Lung (tissue), 12 donors: ENCODE results near the gene FSTL5. TPM values are rescaled to one million over a fixed set of nuclear protein-coding genes. Genes with fewer than 3 reads are reported as not detected.

Source experiments
- ATAC-seq: fragments of 200-7000 bp; cut with Tn5 transposase; one replicate; pipeline ENCODE4 v1.9.1; 2020; ENCODE audit warnings: moderate number of reproducible peaks; ENCODE audit not compliant: insufficient read depth, low FRiP score
- DNase-seq, 3 donors: peaks; one replicate each; pipeline ENCODE4 v3.0.0-alpha.2; 2013 to 2017
- H3K27ac ChIP-seq, 2 donors: one replicate each; pipeline ENCODE4 v1.5.1; 2013; ENCODE audit warnings: mild to moderate bottlenecking in 2 of 2, moderate library complexity in 2 of 2, control low read depth in 1 of 2, inconsistent platforms in 1 of 2, low read depth in 1 of 2, low read length in 1 of 2
- H3K27me3 ChIP-seq, 3 donors: one replicate each; pipeline ENCODE4 v1.5.1; 2013; ENCODE audit warnings: low read length in 2 of 3; ENCODE audit not compliant: control insufficient read depth in 3 of 3, insufficient read depth in 3 of 3
- H3K36me3 ChIP-seq, 4 donors: one replicate each; pipeline ENCODE4 v1.5.1; 2013; ENCODE audit warnings: low read length in 4 of 4, mild to moderate bottlenecking in 1 of 4, moderate library complexity in 1 of 4; ENCODE audit not compliant: control insufficient read depth in 4 of 4, insufficient read depth in 4 of 4
- H3K4me1 ChIP-seq, 5 donors: one replicate each; pipeline ENCODE4 v1.5.1; 2013; ENCODE audit warnings: low read length in 5 of 5, mild to moderate bottlenecking in 2 of 5, moderate library complexity in 1 of 5; ENCODE audit not compliant: control insufficient read depth in 5 of 5, insufficient read depth in 5 of 5
- H3K4me3 ChIP-seq: one replicate; pipeline ENCODE4 v1.5.1; 2013; ENCODE audit warnings: mild to moderate bottlenecking, control low read depth, moderate library complexity
- H3K9ac ChIP-seq, 2 donors: one replicate each; pipeline ENCODE4 v1.5.1; 2013; ENCODE audit warnings: low read length in 2 of 2, control low read depth in 1 of 2; ENCODE audit not compliant: insufficient read depth in 1 of 2
- H3K9me3 ChIP-seq, 4 donors: one replicate each; pipeline ENCODE4 v1.5.1; 2013; ENCODE audit warnings: low read length in 3 of 4, mild to moderate bottlenecking in 1 of 4, moderate library complexity in 1 of 4; ENCODE audit not compliant: control insufficient read depth in 4 of 4, insufficient read depth in 3 of 4
- CTCF ChIP-seq: IDR thresholded peaks from 2 replicates; pipeline ENCODE4 v1.5.1; 2012; ENCODE audit warnings: mild to moderate bottlenecking; ENCODE audit errors: control extremely low read depth, extremely low read depth
- WGBS, 2 donors: extraction: QIAGEN DNeasy Blood & Tissue Kit; methylation state at CpG; one replicate each; pipeline ENCODE4 v1.1.7; 2013; 5-methylcytosine and 5-hydroxymethylcytosine counted together
- polyA plus RNA-seq, 2 donors: library from polyadenylated mRNA; stranded (reverse); fragments of 200-250 nt; gene quantifications; one replicate each; pipeline ENCODE4 v1.2.1, GENCODE V29; 2013
- total RNA-seq, 2 donors: library from RNA; depleted of rRNA in 1 of 2; stranded (reverse); fragments of >200 nt in 1 of 2; gene quantifications; one replicate each; pipeline ENCODE4 v1.2.1, GENCODE V29; 2014 to 2021
- donor health status: control.
- donor health status: control.
- donor health status: Bipolar disorder and iron deficiency.
- donor health status: healthy.
- donor health status: DM: yes; HTN: yes; CAD: no.

Gene FSTL5
- total and polyA plus RNA-seq, 4 donors, result 0.23 TPM; not detected in 3

GRCh38 chr4:162154862-162155540 lies 8.8 kb downstream of the FSTL5 start:
- H3K4me1 ChIP-seq, result no peaks in the 10 kb centered on the region
- ATAC-seq, result no peak

GRCh38 chr4:162151850-162152249 lies 11.9 kb downstream of the FSTL5 start:
- whole genome bisulfite sequencing, 2 donors, result 57 to 63% methylated on average over 4 of the region's 4 CpGs
- no peak overlapping the region for H3K27ac ChIP-seq
- ATAC-seq (no peak), DNase-seq (no peak)
- TF ChIP-seq CTCF, result no peak
- no peaks in the 10 kb centered on the region for H3K36me3 ChIP-seq
- H3K4me1 ChIP-seq, result no peaks in the 10 kb centered on the region
- no peak overlapping the region for H3K4me3 ChIP-seq
- H3K9ac ChIP-seq, result no peak overlapping the region
- H3K9me3 ChIP-seq, result no peaks in the 10 kb centered on the region
- H3K27me3 ChIP-seq, result no peaks in the 10 kb centered on the region

More at GRCh38 chr4:162154862-162155540, 8.8 kb downstream of the FSTL5 start:
- H3K4me3 ChIP-seq, result no peak overlapping the region
- 74 to 78% methylated on average over 7 of the region's 7 CpGs for WGBS, 2 donors
- no peaks in the 10 kb centered on the region for H3K36me3 ChIP-seq
- no peaks in the 10 kb centered on the region for H3K9me3 ChIP-seq
- no peak overlapping the region for H3K27ac ChIP-seq
- no peak for TF ChIP-seq CTCF
- no peak overlapping the region for H3K9ac ChIP-seq
- H3K27me3 ChIP-seq, result no peaks in the 10 kb centered on the region
- no peak for DNase-seq

GRCh38 chr4:162151386-162151785 lies 12.4 kb downstream of the FSTL5 start:
- TF ChIP-seq CTCF, result no peak

GRCh38 chr4:162149644-162150043 lies 14.2 kb downstream of the FSTL5 start:
- ATAC-seq, result no peak
- TF ChIP-seq CTCF, result no peak
- Histone ChIP-seq H3K36me3 (no peaks in the 10 kb centered on the region), H3K4me3 (no peak overlapping the region), H3K9ac (no peak overlapping the region), H3K27me3 (no peaks in the 10 kb centered on the region), H3K4me1 (no peaks in the 10 kb centered on the region), H3K9me3 (no peaks in the 10 kb centered on the region), H3K27ac (no peak overlapping the region)
- WGBS, 2 donors, result 73 to 85% methylated on average over 2 of the region's 2 CpGs
- DNase-seq, result no peak

More at GRCh38 chr4:162151386-162151785, 12.4 kb downstream of the FSTL5 start:
- Histone ChIP-seq H3K4me3 (no peak overlapping the region), H3K27me3 (no peaks in the 10 kb centered on the region), H3K9me3 (no peaks in the 10 kb centered on the region), H3K4me1 (no peaks in the 10 kb centered on the region), H3K36me3 (no peaks in the 10 kb centered on the region), H3K9ac (no peak overlapping the region), H3K27ac (no peak overlapping the region)
- ATAC-seq, result no peak
- DNase-seq, result no peak
